Gastrocnemius medialis (tissue), 4 donors: ENCODE data around the gene HEXD.

Experiments
- CTCF ChIP-seq, 5 experiments: fragments of 450-650 bp in 3 of 5; fragments of 200-600 bp in 2 of 5; sonication (generic) in 2 of 5; IDR thresholded peaks in 4 of 5; conservative IDR thresholded peaks in 1 of 5; 1 replicate in 4 of 5; 2 replicates in 1 of 5; pipeline ENCODE4 v1.5.1; 2016 to 2019; ENCODE audit warnings: antibody characterized with exemption in 5 of 5, mild to moderate bottlenecking in 3 of 5, moderate library complexity in 3 of 5
- POLR2A ChIP-seq, 2 donors: fragments of 450-650 bp; IDR thresholded peaks; one replicate each; pipeline ENCODE4 v1.6.1; 2017; ENCODE audit warnings: antibody characterized with exemption in 2 of 2, mild to moderate bottlenecking in 2 of 2, moderate library complexity in 2 of 2

- TF ChIP-seq CTCF (IDR thresholded peaks at IDR 0.05 in 4 of 5, conservative IDR thresholded peaks at IDR 0.05 in 1 of 5) = no peak
- TF ChIP-seq POLR2A (IDR thresholded peaks at IDR 0.05) = no peak
Observed at GRCh38 chr17:82479602-82480001, 61.5 kb downstream of the HEXD start.
